ENCODE results near the gene MAPK13. TPM values are rescaled to one million over a fixed set of nuclear protein-coding genes. Genes with fewer than 3 reads are reported as not detected.

MAPK13 gene
- total and polyA plus RNA-seq, 2 donors (not counting 1 experiment from before 2014, with no cell fraction given), result 20.6 to 34.8 TPM

DNA sequence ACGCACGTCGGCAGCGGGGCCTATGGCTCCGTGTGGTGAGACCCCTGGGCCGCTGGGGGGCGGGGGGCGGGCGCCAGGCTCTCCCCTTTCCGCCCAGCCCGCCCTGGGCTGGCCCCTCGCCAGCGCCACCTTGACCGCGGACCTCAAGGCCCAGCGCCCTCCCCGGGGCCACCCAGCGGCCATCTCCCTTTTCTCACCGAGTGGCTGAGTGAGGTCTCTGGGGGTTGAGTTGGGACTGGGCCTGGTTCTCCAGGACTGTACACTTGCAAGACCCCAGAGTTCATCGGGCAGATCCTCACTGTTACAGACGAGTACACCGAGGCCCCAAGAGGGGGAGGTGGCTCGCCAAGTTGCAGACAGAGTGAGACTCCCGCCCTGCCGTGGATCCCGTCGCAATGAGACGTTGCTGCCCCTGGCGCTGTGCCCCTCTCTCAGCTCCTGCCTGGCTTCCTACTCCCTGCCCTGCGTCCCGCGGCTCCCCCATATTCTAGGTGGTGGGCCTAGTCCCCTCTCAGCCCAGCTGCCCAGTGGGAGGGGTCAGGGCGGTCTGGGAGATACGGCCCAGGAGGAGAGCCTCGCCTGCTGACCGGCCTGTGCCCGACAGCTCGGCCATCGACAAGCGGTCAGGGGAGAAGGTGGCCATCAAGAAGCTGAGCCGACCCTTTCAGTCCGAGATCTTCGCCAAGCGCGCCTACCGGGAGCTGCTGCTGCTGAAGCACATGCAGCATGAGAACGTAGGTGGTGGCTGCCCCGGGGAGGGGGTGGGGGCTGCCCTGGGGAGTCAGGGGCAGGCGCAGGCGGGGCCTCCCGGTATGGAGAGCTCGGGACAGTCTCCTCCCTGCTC is 576 bp downstream of the MAPK13 start:
- Histone ChIP-seq H3K36me3 (replicated peaks in 1 of 2; ENCODE audit: control extremely low read depth in 1 of 2, control insufficient read depth in 1 of 2, extremely low read depth in 1 of 2, insufficient read depth in 2 of 2, low read length in 1 of 2) (peaks cover 0 to 13% of the 10 kb centered on the region in 2 experiments), H3K79me2 (ENCODE audit: control insufficient read depth, insufficient read depth, low read length) (peaks cover 9% of the 10 kb centered on the region), H4K20me1 (ENCODE audit: control insufficient read depth, insufficient read depth, low read length, poor library complexity, severe bottlenecking) (no peaks in the 10 kb centered on the region), H3K27ac (ENCODE audit: low read length in 2 of 2) (peak overlapping the region; percentile 73 to 74), H2AFZ (ENCODE audit: insufficient read depth, low read depth, low read length, poor library complexity, severe bottlenecking) (peak overlapping the region; percentile 90), H3K9ac (ENCODE audit: low read length) (peak overlapping the region; percentile 80), H3K4me3 (ENCODE audit: control extremely low read depth in 1 of 5, extremely low read depth in 1 of 5, insufficient read depth in 1 of 5, low read depth in 2 of 5, low read length in 4 of 5) (peak overlapping the region in 4 of 5 experiments; percentile 61 to 78 (median 72)), H3K4me2 (replicated peaks; ENCODE audit: low read depth, low read length, poor library complexity, severe bottlenecking) (peak overlapping the region; percentile 98), H3K9me3 (ENCODE audit: control extremely low read depth in 1 of 3, control insufficient read depth in 2 of 3, insufficient read depth in 1 of 3, low read length in 2 of 3) (no peaks in the 10 kb centered on the region), H3K27me3 (replicated peaks in 1 of 4; ENCODE audit: control extremely low read depth in 1 of 4, control insufficient read depth in 3 of 4, insufficient read depth in 4 of 4, low read length in 3 of 4) (no peaks in the 10 kb centered on the region), H3K4me1 (ENCODE audit: control insufficient read depth in 2 of 2, insufficient read depth in 2 of 2, low read length in 2 of 2) (peaks cover 21 to 38% of the 10 kb centered on the region in 2 donors)
- DNase-seq (peak; percentile 57), ATAC-seq (ENCODE audit: low read depth) (peak; percentile 54)
- CTCF ChIA-PET, result interaction anchor here (0.5 to 4.0 kb wide), 12 partner anchors 9 to 934 kb away, joined by 3 to 26 read pairs (median 4); partner anchors contain the start of genes BNIP5 and MAPK14
- TF ChIP-seq EZH2 (IDR thresholded peaks at IDR 0.05; ENCODE audit: borderline replicate concordance, insufficient read depth, low read depth, low read length, poor library complexity, severe bottlenecking), result no peak
- TF ChIP-seq, protein P1, sequence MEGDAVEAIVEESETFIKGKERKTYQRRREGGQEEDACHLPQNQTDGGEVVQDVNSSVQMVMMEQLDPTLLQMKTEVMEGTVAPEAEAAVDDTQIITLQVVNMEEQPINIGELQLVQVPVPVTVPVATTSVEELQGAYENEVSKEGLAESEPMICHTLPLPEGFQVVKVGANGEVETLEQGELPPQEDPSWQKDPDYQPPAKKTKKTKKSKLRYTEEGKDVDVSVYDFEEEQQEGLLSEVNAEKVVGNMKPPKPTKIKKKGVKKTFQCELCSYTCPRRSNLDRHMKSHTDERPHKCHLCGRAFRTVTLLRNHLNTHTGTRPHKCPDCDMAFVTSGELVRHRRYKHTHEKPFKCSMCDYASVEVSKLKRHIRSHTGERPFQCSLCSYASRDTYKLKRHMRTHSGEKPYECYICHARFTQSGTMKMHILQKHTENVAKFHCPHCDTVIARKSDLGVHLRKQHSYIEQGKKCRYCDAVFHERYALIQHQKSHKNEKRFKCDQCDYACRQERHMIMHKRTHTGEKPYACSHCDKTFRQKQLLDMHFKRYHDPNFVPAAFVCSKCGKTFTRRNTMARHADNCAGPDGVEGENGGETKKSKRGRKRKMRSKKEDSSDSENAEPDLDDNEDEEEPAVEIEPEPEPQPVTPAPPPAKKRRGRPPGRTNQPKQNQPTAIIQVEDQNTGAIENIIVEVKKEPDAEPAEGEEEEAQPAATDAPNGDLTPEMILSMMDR (IDR thresholded peaks at IDR 0.05), result no peak
- Mint-ChIP-seq H3K27me3 (no peaks in the 10 kb centered on the region), H3K9me3 (ENCODE audit: insufficient read depth) (no peaks in the 10 kb centered on the region), H3K4me3 (peak overlapping the region; percentile 92), H3K4me1 (peaks cover 51% of the 10 kb centered on the region), H3K27ac (peak overlapping the region; percentile 92)
- 6% methylated on average over 50 of the region's 52 CpGs for WGBS (ENCODE audit: insufficient coverage)
- intact Hi-C loops (cut with micrococcal nuclease), result loop anchor here (1.0 to 2.0 kb wide), 4 partner anchors 16 to 66 kb away; partner anchors contain the start of gene BRPF3
- POLR2A ChIA-PET, result interaction anchor here (1.5 to 2.7 kb wide), 2 partner anchors 10 to 66 kb away, joined by 11 to 15 read pairs; partner anchors contain the start of gene BRPF3
